ENCODE data around the gene AZIN2. TPM values are rescaled to one million over a fixed set of nuclear protein-coding genes. Genes with fewer than 3 reads are reported as not detected.
A peak's percentile ranks its signal among the peaks of the same experiment; 100 is the strongest.

The AZIN2 gene
- total and polyA plus RNA-seq, 10 donors = 1.4 to 8.3 (median 3.0) TPM

DNA sequence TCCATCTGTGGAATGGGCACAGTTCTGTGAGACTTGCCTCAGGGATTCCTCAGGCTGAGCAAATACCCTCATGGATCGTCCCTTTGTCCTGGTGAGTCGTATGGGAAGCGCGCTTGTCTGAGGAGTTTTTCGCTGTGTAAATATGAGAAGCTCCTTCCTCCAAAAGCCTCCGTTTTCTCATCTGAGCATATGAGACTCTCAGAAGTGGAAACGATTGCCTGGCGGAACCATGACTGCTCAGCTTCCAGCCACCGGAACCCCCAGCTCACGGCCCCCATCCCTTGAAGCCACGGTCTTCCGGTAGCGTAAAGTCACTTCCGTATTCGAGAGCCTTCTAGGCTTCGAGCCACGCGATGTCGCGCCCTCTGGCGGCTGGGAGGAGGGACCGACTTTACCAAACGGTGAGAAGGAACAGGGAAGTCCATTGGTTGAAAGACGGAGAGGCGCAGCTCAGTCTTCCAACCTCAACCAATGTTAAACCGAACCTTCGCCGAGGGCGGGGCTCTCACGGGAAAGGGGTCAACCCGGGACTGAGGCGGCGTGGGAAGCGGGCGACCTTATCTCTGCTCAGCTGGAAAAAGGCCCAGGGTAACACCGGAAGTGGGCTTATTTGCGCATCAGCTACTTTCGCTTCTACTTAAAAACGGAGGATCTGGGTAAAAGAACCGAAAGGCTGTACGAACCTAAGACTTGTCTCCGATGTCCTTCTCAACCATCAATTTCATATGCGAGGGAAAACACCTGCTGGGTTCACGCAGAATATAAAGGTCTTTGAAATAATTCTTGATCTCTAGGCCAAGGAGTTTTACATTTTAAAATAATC, 46.3 kb downstream of the AZIN2 start:
- H3K27ac ChIP-seq = peak overlapping the region; percentile 86 to 93 (median 91)
- TF ChIP-seq POLR2AphosphoS5 (IDR thresholded peaks at IDR 0.05) (peak; percentile 94 to 96 (median 96)), CTCF (IDR thresholded peaks at IDR 0.05 in 8 of 11, conservative IDR thresholded peaks at IDR 0.05 in 3 of 11) (peak; percentile 94 to 99 (median 98)), POLR2A (IDR thresholded peaks at IDR 0.05) (peak in 1 of 3 donors; percentile 48)
- 0 to 1% (median 0%) methylated on average over 30 to 44 of the region's 44 CpGs for WGBS, 5 donors

GRCh38 chr1:33128781-33129180, 47.8 kb downstream of the AZIN2 start:
- H3K36me3 ChIP-seq = peaks cover 0 to 11% (median 2%) of the 10 kb centered on the region in 6 donors
- WGBS, 5 donors = 93 to 98% (median 95%) methylated on average over 4 of the region's 4 CpGs
- no peaks in the 10 kb centered on the region for H3K9me3 ChIP-seq
- H3K27me3 ChIP-seq (replicated peaks in 1 of 7) = no peaks in the 10 kb centered on the region
- intact Hi-C loops (cut with DNase I; ENCODE audit: low total_unique reads) = no loop called here
- H3K4me1 ChIP-seq = peaks cover 9 to 66% (median 29%) of the 10 kb centered on the region in 6 donors
- TF ChIP-seq POLR2A (IDR thresholded peaks at IDR 0.05) = no peak
- no peak for TF ChIP-seq CTCF (IDR thresholded peaks at IDR 0.05 in 8 of 11, conservative IDR thresholded peaks at IDR 0.05 in 3 of 11)
- no peak for TF ChIP-seq POLR2AphosphoS5 (IDR thresholded peaks at IDR 0.05)
- no peak for DNase-seq
- peak overlapping the region in 1 of 8 donors; percentile 85 for H3K4me3 ChIP-seq
- peak overlapping the region in 2 of 8 donors; percentile 91 to 92 for H3K27ac ChIP-seq

More for the DNA sequence above, 46.3 kb downstream of the AZIN2 start:
- Histone ChIP-seq H3K9me3 (no peaks in the 10 kb centered on the region), H3K27me3 (replicated peaks in 1 of 7) (no peaks in the 10 kb centered on the region), H3K4me1 (peaks cover 9 to 61% (median 27%) of the 10 kb centered on the region in 6 donors), H3K36me3 (no peaks in the 10 kb centered on the region), H3K4me3 (peak overlapping the region; percentile 42 to 85 (median 57))
- peak; percentile 100 for DNase-seq
- intact Hi-C loops (cut with DNase I; ENCODE audit: low total_unique reads) = no loop called here

- TF ChIP-seq POLR2AphosphoS5 (IDR thresholded peaks at IDR 0.05) (no peak), POLR2A (IDR thresholded peaks at IDR 0.05) (no peak), CTCF (IDR thresholded peaks at IDR 0.05 in 8 of 11, conservative IDR thresholded peaks at IDR 0.05 in 3 of 11) (no peak)
- H3K27ac ChIP-seq = no peak overlapping the region
- WGBS, 5 donors = 81 to 87% (median 86%) methylated on average over 4 of the region's 4 CpGs
- H3K4me3 ChIP-seq = no peak overlapping the region
- DNase-seq = no peak
- H3K27me3 ChIP-seq (replicated peaks in 1 of 7) = no peaks in the 10 kb centered on the region
- peaks cover 0 to 11% (median 2%) of the 10 kb centered on the region in 6 donors for H3K36me3 ChIP-seq
- peaks cover 9 to 66% (median 30%) of the 10 kb centered on the region in 6 donors for H3K4me1 ChIP-seq
- no peaks in the 10 kb centered on the region for H3K9me3 ChIP-seq
- intact Hi-C loops (cut with DNase I; ENCODE audit: low total_unique reads) = no loop called here
Observed at GRCh38 chr1:33130297-33130696, 49.3 kb downstream of the AZIN2 start.

- no peaks in the 10 kb centered on the region for H3K9me3 ChIP-seq
- H3K4me3 ChIP-seq = no peak overlapping the region
- H3K36me3 ChIP-seq = peaks cover 0 to 11% (median 2%) of the 10 kb centered on the region in 6 donors
- no peak for DNase-seq
- H3K27me3 ChIP-seq (replicated peaks in 1 of 7) = no peaks in the 10 kb centered on the region
- 73 to 79% (median 78%) methylated on average over 2 of the region's 2 CpGs for WGBS, 5 donors
- peaks cover 9 to 57% (median 24%) of the 10 kb centered on the region in 6 donors for H3K4me1 ChIP-seq
- no peak for TF ChIP-seq POLR2A (IDR thresholded peaks at IDR 0.05)
- no peak for TF ChIP-seq POLR2AphosphoS5 (IDR thresholded peaks at IDR 0.05)
- no peak for TF ChIP-seq CTCF (IDR thresholded peaks at IDR 0.05 in 8 of 11, conservative IDR thresholded peaks at IDR 0.05 in 3 of 11)
- no peak overlapping the region for H3K27ac ChIP-seq
- intact Hi-C loops (cut with DNase I; ENCODE audit: low total_unique reads) = no loop called here
Observed at GRCh38 chr1:33131191-33131590, 50.2 kb downstream of the AZIN2 start.

All from spleen (tissue), 11 donors.